ENCODE data around the gene ZDHHC11B.

ZDHHC11B gene

GRCh38 chr5:671459-672328, 112.8 kb downstream of the ZDHHC11B start:
- peak; percentile 72 for DNase-seq

GRCh38 chr5:670396-671270, 113.9 kb downstream of the ZDHHC11B start:
- DNase-seq: no peak

GRCh38 chr5:669842-670395, 114.6 kb downstream of the ZDHHC11B start:
- DNase-seq: no peak

DNA sequence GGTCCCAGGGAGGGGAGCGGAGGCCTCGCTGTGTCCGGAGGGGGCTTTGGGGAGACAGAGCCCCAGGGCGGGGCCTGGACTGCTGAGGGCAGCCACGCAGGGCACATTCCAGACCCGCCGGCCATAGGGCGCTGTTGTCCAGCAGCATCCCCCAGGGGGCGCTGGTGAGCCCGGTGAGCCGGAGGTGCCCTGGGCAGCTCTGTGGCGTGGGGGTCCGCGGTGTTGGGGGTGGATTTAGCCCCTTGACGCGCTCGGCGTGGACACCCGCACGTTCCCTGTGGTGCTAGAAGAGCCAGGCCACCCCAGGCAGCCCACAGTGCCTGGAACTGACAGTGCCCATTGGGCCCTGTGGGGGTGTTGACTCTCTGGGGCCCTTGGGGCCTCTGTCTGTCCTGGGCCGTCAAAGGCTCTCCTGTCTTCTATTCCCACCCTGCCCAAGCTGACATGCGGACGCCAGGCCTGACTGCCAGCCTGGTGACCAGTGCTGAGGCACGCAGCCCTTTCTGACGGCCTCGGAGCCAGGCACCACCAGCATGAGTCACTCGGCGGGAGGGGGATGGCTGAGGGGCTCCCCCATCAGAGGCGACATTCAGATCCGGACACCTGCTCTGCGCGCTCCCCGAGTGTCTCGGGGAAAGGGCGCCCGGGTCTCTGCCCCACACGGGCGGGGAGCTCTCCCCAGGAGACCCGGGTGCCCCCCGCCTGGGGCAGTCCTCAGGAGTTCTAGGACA, 115.3 kb downstream of the ZDHHC11B start:
- peak; percentile 23 for DNase-seq

- DNase-seq: no peak
These were observed 116.1 kb downstream of the ZDHHC11B start for GRCh38 chr5:668283-668995.

DNA sequence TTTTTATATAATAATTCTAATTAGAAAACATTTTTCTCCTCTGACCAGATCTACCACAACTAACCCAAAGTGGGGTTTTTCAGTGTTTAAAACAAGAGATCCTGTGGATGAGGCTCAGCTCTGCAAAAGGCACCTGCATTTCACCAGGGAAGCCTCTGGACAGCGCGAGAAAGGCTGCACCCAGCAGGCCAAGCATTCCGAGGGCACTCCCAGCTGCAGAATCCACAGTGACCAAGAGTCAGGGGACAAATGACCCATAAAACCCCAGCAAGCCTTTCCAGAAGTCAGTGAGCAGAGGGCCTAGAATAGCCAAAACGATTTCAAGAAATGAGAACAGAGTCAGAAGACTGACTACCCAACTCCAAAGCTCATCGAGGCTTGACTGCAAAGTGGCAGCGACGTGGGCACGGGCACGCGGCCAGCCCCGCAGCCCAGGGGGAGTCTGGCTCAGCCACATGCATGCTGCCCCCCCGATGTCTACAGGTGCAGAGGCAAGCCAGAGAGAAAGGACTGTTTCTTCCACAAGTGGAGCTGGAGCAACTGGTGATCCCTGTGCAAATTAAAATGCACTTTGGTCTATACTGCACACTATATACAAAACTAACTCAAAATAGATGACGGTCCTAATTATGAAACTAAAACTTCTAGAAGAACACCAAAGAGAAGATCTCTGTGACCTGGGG, 117.6 kb downstream of the ZDHHC11B start:
- DNase-seq: no peak

GRCh38 chr5:665956-666711, 118.4 kb downstream of the ZDHHC11B start:
- DNase-seq: no peak

- no peak for DNase-seq
These were observed 119.0 kb downstream of the ZDHHC11B start for GRCh38 chr5:665541-665955.

- no peak for DNase-seq
These were observed 119.6 kb downstream of the ZDHHC11B start for GRCh38 chr5:664994-665360.

- no peak for DNase-seq
These were observed 120.1 kb downstream of the ZDHHC11B start for GRCh38 chr5:664343-664993.

GRCh38 chr5:663436-664342, 120.8 kb downstream of the ZDHHC11B start:
- no peak for DNase-seq

- no peak for DNase-seq
These were observed 121.6 kb downstream of the ZDHHC11B start for GRCh38 chr5:662751-663435.

- no peak for DNase-seq
These were observed 122.4 kb downstream of the ZDHHC11B start for GRCh38 chr5:661891-662750.

GRCh38 chr5:660491-661030, 124.0 kb downstream of the ZDHHC11B start:
- DNase-seq: no peak

Data from activated CD4-positive, alpha-beta T cell treated with anti-CD3 and anti-CD28 coated beads, Interleukin-2, amount 50 U/mL, for 1 hour (primary cell).